K562 (cell line): Measurements from ENCODE around the gene DAP. TPM values are rescaled to one million over a fixed set of nuclear protein-coding genes. Genes with fewer than 3 reads are reported as not detected.

Source experiments
- CHD7 ChIP-seq: fragments of 200-600 bp; sonication (generic); IDR thresholded peaks from one replicate; pipeline ENCODE4 v1.6.1; 2012; ENCODE audit warnings: mild to moderate bottlenecking, low read depth, low read length, inconsistent platforms
- EWSR1 ChIP-seq: fragments of 450-650 bp; IDR thresholded peaks from 2 replicates; pipeline ENCODE4 v1.6.1; 2018; ENCODE audit warnings: borderline replicate concordance, mild to moderate bottlenecking, low read depth, moderate library complexity; ENCODE audit not compliant: partially characterized antibody
- MTF1 ChIP-seq: fragments of 250-450 bp; sonication (Bioruptor Pico); IDR thresholded peaks from 2 replicates; pipeline ENCODE4 v1.9.0; 2021; ENCODE audit warnings: moderate library complexity, mild to moderate bottlenecking, inconsistent platforms, borderline replicate concordance
- PHTF2 ChIP-seq: fragments of 250-450 bp; sonication (Bioruptor Pico); IDR thresholded peaks from 2 replicates; pipeline ENCODE4 v1.5.0; 2021; ENCODE audit warnings: mild to moderate bottlenecking
- SRSF1 ChIP-seq: fragments of 200-400 bp; formaldehyde crosslinking; IDR thresholded peaks from 2 replicates; pipeline ENCODE4 v1.6.1; 2017; ENCODE audit warnings: mild to moderate bottlenecking, low read depth, low read length, moderate library complexity
- STAT5A ChIP-seq: IDR thresholded peaks from 2 replicates; pipeline ENCODE4 v1.6.1; 2012; ENCODE audit warnings: low read length, inconsistent platforms, borderline replicate concordance
- ZBED1 ChIP-seq: IDR thresholded peaks from 2 replicates; pipeline ENCODE4 v1.6.1; 2014
- ZNF263 ChIP-seq: sonication (generic); formaldehyde crosslinking; IDR thresholded peaks from 2 replicates; pipeline ENCODE4 v1.8.0; 2022; ENCODE audit warnings: mild to moderate bottlenecking, missing genetic modification reagents, borderline replicate concordance
- polyA plus RNA-seq, 8 experiments: library from polyadenylated mRNA; depleted of rRNA in 4 of 8; stranded (reverse) in 5 of 8; unstranded in 3 of 8; fragments of >200 nt; fragmentation: Nextera tagmentation in 2 of 8; fragmentation: Illumina TruSeq in 1 of 8; extraction: Ambion mirVana in 2 of 8; extraction: Trizol in 1 of 8; gene quantifications; 2 replicates each; pipeline versions ENCODE4 v1.2.1 to v1.2.3, GENCODE V29; 2011 to 2014; ENCODE audit warnings: inconsistent platforms in 1 of 8, missing spikeins in 1 of 8
- total RNA-seq, 7 experiments: library from RNA; depleted of rRNA in 6 of 7; stranded (reverse); fragments of >200 nt in 6 of 7; fragmentation: Illumina TruSeq in 2 of 7; extraction: Trizol in 2 of 7; gene quantifications; 2 replicates each; pipeline versions ENCODE4 v1.2.1 to v1.2.3, GENCODE V29; 2011 to 2021; ENCODE audit warnings: low replicate concordance in 1 of 7
- TF ChIP-seq, protein P1 (sequence below): IDR thresholded peaks from 2 replicates; pipeline ENCODE4 v1.6.1; 2011; ENCODE audit warnings: borderline replicate concordance, low read depth, mild to moderate bottlenecking, moderate library complexity, low read length; ENCODE audit not compliant: insufficient read depth, poor library complexity, severe bottlenecking
- TF ChIP-seq, protein P2 (sequence below): fragments of 450-650 bp; IDR thresholded peaks from 2 replicates; pipeline ENCODE4 v1.6.1; 2017; ENCODE audit warnings: antibody characterized with exemption, mild to moderate bottlenecking

Gene DAP
- total and polyA plus RNA-seq, 9 of the 15 experiments (the other 6 are each of a cell fraction or from before 2014, with no cell fraction given), result 14.1 to 151 (median 34.5) TPM

- no peak for TF ChIP-seq CHD7
- no peak for TF ChIP-seq MTF1 (CRISPR knock-in tag)
- TF ChIP-seq EWSR1, result no peak
- TF ChIP-seq, protein P1, sequence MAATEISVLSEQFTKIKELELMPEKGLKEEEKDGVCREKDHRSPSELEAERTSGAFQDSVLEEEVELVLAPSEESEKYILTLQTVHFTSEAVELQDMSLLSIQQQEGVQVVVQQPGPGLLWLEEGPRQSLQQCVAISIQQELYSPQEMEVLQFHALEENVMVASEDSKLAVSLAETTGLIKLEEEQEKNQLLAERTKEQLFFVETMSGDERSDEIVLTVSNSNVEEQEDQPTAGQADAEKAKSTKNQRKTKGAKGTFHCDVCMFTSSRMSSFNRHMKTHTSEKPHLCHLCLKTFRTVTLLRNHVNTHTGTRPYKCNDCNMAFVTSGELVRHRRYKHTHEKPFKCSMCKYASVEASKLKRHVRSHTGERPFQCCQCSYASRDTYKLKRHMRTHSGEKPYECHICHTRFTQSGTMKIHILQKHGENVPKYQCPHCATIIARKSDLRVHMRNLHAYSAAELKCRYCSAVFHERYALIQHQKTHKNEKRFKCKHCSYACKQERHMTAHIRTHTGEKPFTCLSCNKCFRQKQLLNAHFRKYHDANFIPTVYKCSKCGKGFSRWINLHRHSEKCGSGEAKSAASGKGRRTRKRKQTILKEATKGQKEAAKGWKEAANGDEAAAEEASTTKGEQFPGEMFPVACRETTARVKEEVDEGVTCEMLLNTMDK, result no peak
- no peak for TF ChIP-seq ZBED1
- TF ChIP-seq, protein P2, sequence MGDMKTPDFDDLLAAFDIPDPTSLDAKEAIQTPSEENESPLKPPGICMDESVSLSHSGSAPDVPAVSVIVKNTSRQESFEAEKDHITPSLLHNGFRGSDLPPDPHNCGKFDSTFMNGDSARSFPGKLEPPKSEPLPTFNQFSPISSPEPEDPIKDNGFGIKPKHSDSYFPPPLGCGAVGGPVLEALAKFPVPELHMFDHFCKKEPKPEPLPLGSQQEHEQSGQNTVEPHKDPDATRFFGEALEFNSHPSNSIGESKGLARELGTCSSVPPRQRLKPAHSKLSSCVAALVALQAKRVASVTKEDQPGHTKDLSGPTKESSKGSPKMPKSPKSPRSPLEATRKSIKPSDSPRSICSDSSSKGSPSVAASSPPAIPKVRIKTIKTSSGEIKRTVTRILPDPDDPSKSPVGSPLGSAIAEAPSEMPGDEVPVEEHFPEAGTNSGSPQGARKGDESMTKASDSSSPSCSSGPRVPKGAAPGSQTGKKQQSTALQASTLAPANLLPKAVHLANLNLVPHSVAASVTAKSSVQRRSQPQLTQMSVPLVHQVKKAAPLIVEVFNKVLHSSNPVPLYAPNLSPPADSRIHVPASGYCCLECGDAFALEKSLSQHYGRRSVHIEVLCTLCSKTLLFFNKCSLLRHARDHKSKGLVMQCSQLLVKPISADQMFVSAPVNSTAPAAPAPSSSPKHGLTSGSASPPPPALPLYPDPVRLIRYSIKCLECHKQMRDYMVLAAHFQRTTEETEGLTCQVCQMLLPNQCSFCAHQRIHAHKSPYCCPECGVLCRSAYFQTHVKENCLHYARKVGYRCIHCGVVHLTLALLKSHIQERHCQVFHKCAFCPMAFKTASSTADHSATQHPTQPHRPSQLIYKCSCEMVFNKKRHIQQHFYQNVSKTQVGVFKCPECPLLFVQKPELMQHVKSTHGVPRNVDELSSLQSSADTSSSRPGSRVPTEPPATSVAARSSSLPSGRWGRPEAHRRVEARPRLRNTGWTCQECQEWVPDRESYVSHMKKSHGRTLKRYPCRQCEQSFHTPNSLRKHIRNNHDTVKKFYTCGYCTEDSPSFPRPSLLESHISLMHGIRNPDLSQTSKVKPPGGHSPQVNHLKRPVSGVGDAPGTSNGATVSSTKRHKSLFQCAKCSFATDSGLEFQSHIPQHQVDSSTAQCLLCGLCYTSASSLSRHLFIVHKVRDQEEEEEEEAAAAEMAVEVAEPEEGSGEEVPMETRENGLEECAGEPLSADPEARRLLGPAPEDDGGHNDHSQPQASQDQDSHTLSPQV, result no peak; the same call in 1 of the 2 replicates
- TF ChIP-seq SRSF1, result no peak
- no peak for TF ChIP-seq STAT5A
- no peak for TF ChIP-seq ZNF263 (CRISPR knock-in tag)
- no peak for TF ChIP-seq PHTF2
These were observed 181 bp downstream of the DAP start (continued) for GRCh38 chr5:10760921-10761184.
